Lower leg skin (tissue), 4 donors: ENCODE measurements around the gene EVA1A. TPM values are rescaled to one million over a fixed set of nuclear protein-coding genes. Genes with fewer than 3 reads are reported as not detected.

ENCODE experiments used
- total RNA-seq, 4 donors: library from RNA; depleted of rRNA; stranded (reverse); fragments of >200 nt; gene quantifications; one replicate each; pipeline ENCODE4 v1.1.0, GENCODE V29; 2016

EVA1A gene
- total RNA-seq, 4 donors from 2014 or later: 6.6 to 12.9 (median 9.1) TPM

Other genes with a start within 250 kb of the EVA1A start
- gene MRPL19, start 85.8 kb upstream of the EVA1A start, total RNA-seq: 10 to 100 TPM; 24.7 to 39.0 (median 32.9) TPM
- gene GCFC2, start 150.0 kb upstream of the EVA1A start, total RNA-seq: 10 to 100 TPM; 15.2 to 26.4 (median 16.6) TPM